Fibroblast of lung (primary cell): ENCODE measurements around the gene SEC24D. TPM values are rescaled to one million over a fixed set of nuclear protein-coding genes. Genes with fewer than 3 reads are reported as not detected.

ENCODE experiments used
- DNase-seq, 2 donors: peaks; one replicate each; pipeline versions ENCODE4 v3.0.0 to v3.0.0-alpha.2; 2010; ENCODE audit warnings: low read depth in 2 of 2
- H2AFZ ChIP-seq: 2 replicates; pipeline ENCODE4 v1.5.1; 2012; ENCODE audit warnings: low read length, control low read depth, inconsistent platforms
- H3K27ac ChIP-seq: 2 replicates; pipeline ENCODE4 v1.5.1; 2011; ENCODE audit warnings: low read length, control low read depth; ENCODE audit not compliant: insufficient read depth
- H3K27me3 ChIP-seq: 2 replicates; pipeline ENCODE4 v1.5.1; 2011; ENCODE audit warnings: mild to moderate bottlenecking, low read length; ENCODE audit not compliant: control insufficient read depth, insufficient read depth
- H3K36me3 ChIP-seq: 2 replicates; pipeline ENCODE4 v1.5.1; 2011; ENCODE audit warnings: low read length; ENCODE audit not compliant: control insufficient read depth, insufficient read depth
- H3K4me1 ChIP-seq: 2 replicates; pipeline ENCODE4 v1.5.1; 2011; ENCODE audit warnings: low read length; ENCODE audit not compliant: control insufficient read depth, insufficient read depth; ENCODE audit errors: extremely low read depth
- H3K4me2 ChIP-seq: 2 replicates; pipeline ENCODE4 v1.5.1; 2011; ENCODE audit warnings: low read length, control low read depth; ENCODE audit not compliant: insufficient read depth; ENCODE audit errors: extremely low read depth
- H3K4me3 ChIP-seq, 4 experiments: fragments of 200-600 bp in 1 of 4; sonication (generic) in 1 of 4; replicated peaks in 1 of 4; 2 replicates each; pipeline ENCODE4 v1.5.1; 2011 to 2016; ENCODE audit warnings: low read length in 4 of 4, low read depth in 3 of 4, mild to moderate bottlenecking in 3 of 4, control low read depth in 2 of 4, inconsistent platforms in 1 of 4, mixed read lengths in 1 of 4; ENCODE audit not compliant: insufficient read depth in 1 of 4; ENCODE audit errors: control extremely low read depth in 1 of 4
- H3K79me2 ChIP-seq: 2 replicates; pipeline ENCODE4 v1.5.1; 2012; ENCODE audit warnings: mild to moderate bottlenecking, low read length, inconsistent platforms; ENCODE audit not compliant: control insufficient read depth, insufficient read depth
- H3K9ac ChIP-seq: 2 replicates; pipeline ENCODE4 v1.5.1; 2011; ENCODE audit warnings: mild to moderate bottlenecking, low read length, control low read depth; ENCODE audit not compliant: insufficient read depth
- H3K9me3 ChIP-seq: 2 replicates; pipeline ENCODE4 v1.5.1; 2012; ENCODE audit warnings: low read depth, low read length; ENCODE audit not compliant: control insufficient read depth, insufficient read depth
- H4K20me1 ChIP-seq: 2 replicates; pipeline ENCODE4 v1.5.1; 2011; ENCODE audit warnings: low read length; ENCODE audit not compliant: control insufficient read depth, insufficient read depth; ENCODE audit errors: extremely low read depth
- EZH2 ChIP-seq: IDR thresholded peaks from 2 replicates; pipeline ENCODE4 v1.5.1; 2012; ENCODE audit warnings: low read length, control low read depth, mild to moderate bottlenecking; ENCODE audit errors: missing control alignments
- polyA plus RNA-seq, 2 donors: library from polyadenylated mRNA; depleted of rRNA in 1 of 2; stranded (reverse) in 1 of 2; unstranded in 1 of 2; fragments of >200 nt; gene quantifications; 2 replicates each; pipeline ENCODE4 v1.2.1, GENCODE V29; 2011 to 2012; ENCODE audit warnings: missing spikeins in 1 of 2
- total RNA-seq: library from RNA; depleted of rRNA; stranded (reverse); fragments of >200 nt; gene quantifications from 2 replicates; pipeline ENCODE4 v1.2.1, GENCODE V29; 2014
- TF ChIP-seq, protein P1 (sequence below), 2 donors: IDR thresholded peaks in 1 of 2; conservative IDR thresholded peaks in 1 of 2; 1 replicate in 1 of 2; 2 replicates in 1 of 2; pipeline ENCODE4 v1.5.1; 2011 to 2012; ENCODE audit warnings: low read length in 2 of 2, control low read depth in 1 of 2, inconsistent platforms in 1 of 2, low read depth in 1 of 2, mild to moderate bottlenecking in 1 of 2

Gene SEC24D
- total and polyA plus RNA-seq, 2 donors (not counting 1 experiment from before 2014, with no cell fraction given): 64.6 to 105 TPM

DNA sequence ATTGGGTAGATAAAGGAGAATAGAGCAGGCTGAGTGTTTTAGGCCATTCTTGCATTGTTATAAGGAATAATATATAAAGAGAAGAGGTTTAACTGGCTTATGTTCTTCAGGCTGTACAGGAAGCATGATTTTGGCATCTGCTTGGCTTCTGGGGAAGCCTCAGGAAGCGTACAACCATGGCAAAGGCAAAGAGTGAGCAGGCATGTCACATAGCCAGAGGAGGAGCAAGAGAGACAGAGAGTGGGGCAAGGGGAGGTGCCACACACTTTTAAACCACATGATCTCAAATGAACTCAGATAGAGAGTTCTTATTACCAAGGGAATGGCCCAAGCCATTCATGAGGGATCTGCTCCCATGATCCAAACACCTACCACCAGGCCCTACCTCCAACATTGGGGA, 155.1 kb downstream of the SEC24D start:
- Histone ChIP-seq H3K9me3 (no peaks in the 10 kb centered on the region), H3K4me1 (no peaks in the 10 kb centered on the region), H4K20me1 (no peaks in the 10 kb centered on the region), H3K36me3 (no peaks in the 10 kb centered on the region), H2AFZ (no peak overlapping the region), H3K27me3 (no peaks in the 10 kb centered on the region), H3K27ac (no peak overlapping the region), H3K4me2 (no peak overlapping the region), H3K4me3 (no peak overlapping the region), H3K9ac (no peak overlapping the region), H3K79me2 (peaks cover 4% of the 10 kb centered on the region)
- TF ChIP-seq, protein P1, sequence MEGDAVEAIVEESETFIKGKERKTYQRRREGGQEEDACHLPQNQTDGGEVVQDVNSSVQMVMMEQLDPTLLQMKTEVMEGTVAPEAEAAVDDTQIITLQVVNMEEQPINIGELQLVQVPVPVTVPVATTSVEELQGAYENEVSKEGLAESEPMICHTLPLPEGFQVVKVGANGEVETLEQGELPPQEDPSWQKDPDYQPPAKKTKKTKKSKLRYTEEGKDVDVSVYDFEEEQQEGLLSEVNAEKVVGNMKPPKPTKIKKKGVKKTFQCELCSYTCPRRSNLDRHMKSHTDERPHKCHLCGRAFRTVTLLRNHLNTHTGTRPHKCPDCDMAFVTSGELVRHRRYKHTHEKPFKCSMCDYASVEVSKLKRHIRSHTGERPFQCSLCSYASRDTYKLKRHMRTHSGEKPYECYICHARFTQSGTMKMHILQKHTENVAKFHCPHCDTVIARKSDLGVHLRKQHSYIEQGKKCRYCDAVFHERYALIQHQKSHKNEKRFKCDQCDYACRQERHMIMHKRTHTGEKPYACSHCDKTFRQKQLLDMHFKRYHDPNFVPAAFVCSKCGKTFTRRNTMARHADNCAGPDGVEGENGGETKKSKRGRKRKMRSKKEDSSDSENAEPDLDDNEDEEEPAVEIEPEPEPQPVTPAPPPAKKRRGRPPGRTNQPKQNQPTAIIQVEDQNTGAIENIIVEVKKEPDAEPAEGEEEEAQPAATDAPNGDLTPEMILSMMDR (conservative IDR thresholded peaks at IDR 0.05 in 1 of 2, IDR thresholded peaks at IDR 0.05 in 1 of 2; ENCODE audit: low read depth in 1 of 2, low read length in 2 of 2): no peak
- TF ChIP-seq EZH2: no peak
- no peak for DNase-seq

DNA sequence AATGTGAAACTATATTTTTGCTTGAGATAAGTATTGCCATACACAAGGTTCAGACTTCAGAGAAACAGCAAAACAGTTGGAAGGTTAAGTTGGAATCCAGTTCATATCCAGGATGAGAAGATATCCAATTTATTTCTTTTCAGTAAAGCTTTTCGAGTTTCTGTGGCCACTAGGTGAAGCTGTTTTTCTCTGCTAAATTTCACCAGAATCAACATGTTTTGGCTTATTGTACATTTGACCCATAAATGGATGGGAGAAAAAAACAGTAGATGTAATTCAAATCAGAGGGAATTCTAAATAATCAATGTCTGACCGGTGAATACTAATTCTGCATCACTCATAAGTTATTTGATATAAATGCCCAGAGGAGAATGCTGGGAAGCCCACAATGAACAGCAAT, 159.8 kb downstream of the SEC24D start:
- no peak overlapping the region for H2AFZ ChIP-seq
- no peaks in the 10 kb centered on the region for H3K27me3 ChIP-seq
- no peaks in the 10 kb centered on the region for H3K4me1 ChIP-seq
- H3K79me2 ChIP-seq: no peaks in the 10 kb centered on the region
- H3K9ac ChIP-seq: no peak overlapping the region
- no peaks in the 10 kb centered on the region for H4K20me1 ChIP-seq
- H3K4me2 ChIP-seq: no peak overlapping the region
- TF ChIP-seq, protein P1 (conservative IDR thresholded peaks at IDR 0.05 in 1 of 2, IDR thresholded peaks at IDR 0.05 in 1 of 2; ENCODE audit: low read depth in 1 of 2, low read length in 2 of 2): peak in 1 of 2 donors; percentile 29
- TF ChIP-seq EZH2: no peak
- no peak overlapping the region for H3K4me3 ChIP-seq
- no peaks in the 10 kb centered on the region for H3K9me3 ChIP-seq
- no peak overlapping the region for H3K27ac ChIP-seq
- peak in 1 of 2 donors; percentile 5 for DNase-seq
- no peaks in the 10 kb centered on the region for H3K36me3 ChIP-seq

Other genes with a start within 250 kb of the SEC24D start
- 15.9 and 18.2 TPM in 2 replicates for gene METTL14, start 150.7 kb downstream of the SEC24D start, total RNA-seq
- 24.6 and 29.7 TPM in 2 replicates for gene METTL14, start 150.7 kb downstream of the SEC24D start, polyA plus RNA-seq
- 12.6 and 40.1 TPM in 2 replicates for gene SYNPO2, start 52.7 kb upstream of the SEC24D start, total RNA-seq
- 15.3 and 71.7 TPM in 2 replicates for gene SYNPO2, start 52.7 kb upstream of the SEC24D start, polyA plus RNA-seq